ENCODE results near the gene C1RL.

DNA sequence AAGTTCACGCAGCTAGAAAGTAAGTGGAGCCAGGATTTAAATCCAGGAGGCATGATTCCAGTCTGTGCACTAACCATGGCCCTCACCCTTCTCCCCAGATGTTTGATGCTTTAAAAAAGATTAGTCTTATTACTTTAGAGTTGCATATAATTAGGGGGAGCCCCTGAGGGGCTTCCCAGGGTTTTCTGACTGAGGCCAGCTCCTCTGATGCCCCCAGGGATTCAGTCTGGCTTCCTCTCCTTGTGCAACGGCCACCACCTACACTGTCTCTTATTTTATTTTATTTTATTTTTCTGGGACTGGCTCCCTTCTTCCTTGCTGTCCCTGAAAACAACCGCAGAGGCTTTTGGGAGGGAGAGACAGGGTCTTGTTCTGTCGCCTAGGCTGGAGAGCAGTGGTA, 43.8 kb upstream of the C1RL start:
- TF ChIP-seq, protein P1, sequence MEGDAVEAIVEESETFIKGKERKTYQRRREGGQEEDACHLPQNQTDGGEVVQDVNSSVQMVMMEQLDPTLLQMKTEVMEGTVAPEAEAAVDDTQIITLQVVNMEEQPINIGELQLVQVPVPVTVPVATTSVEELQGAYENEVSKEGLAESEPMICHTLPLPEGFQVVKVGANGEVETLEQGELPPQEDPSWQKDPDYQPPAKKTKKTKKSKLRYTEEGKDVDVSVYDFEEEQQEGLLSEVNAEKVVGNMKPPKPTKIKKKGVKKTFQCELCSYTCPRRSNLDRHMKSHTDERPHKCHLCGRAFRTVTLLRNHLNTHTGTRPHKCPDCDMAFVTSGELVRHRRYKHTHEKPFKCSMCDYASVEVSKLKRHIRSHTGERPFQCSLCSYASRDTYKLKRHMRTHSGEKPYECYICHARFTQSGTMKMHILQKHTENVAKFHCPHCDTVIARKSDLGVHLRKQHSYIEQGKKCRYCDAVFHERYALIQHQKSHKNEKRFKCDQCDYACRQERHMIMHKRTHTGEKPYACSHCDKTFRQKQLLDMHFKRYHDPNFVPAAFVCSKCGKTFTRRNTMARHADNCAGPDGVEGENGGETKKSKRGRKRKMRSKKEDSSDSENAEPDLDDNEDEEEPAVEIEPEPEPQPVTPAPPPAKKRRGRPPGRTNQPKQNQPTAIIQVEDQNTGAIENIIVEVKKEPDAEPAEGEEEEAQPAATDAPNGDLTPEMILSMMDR (IDR thresholded peaks at IDR 0.05; ENCODE audit: low read length), result no peak
- TF ChIP-seq EZH2phosphoT487 (IDR thresholded peaks at IDR 0.05; ENCODE audit: low read length) (no peak), EZH2 (optimal IDR thresholded peaks at IDR 0.05; ENCODE audit: low read depth, low read length) (no peak)

Data from MM.1S (cell line).